ENCODE measurements around the gene PHF21A.

DNA sequence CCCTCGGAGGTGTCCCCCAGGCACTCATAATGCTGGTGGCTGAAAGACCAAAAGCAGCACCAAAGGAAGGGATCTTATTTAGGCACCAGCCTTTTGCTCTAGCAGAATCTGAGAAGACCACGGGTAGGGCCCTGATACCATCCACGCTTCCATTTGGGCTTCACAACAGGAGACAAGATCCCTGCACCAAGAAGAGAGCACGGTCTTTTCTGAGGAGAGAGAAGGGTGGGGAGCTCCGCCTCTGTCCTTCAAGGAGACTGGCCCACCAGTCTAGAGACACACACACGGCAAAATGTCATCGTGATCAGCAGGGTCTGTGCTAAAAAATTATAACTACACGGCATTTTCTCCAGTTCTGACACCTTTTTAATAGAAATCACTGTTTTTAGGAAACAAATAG lies 189.0 kb downstream of the PHF21A start:
- TF ChIP-seq EP300 (IDR thresholded peaks at IDR 0.05) = no peak
- no peak for TF ChIP-seq POLR2A (IDR thresholded peaks at IDR 0.05)
- TF ChIP-seq, protein P1, sequence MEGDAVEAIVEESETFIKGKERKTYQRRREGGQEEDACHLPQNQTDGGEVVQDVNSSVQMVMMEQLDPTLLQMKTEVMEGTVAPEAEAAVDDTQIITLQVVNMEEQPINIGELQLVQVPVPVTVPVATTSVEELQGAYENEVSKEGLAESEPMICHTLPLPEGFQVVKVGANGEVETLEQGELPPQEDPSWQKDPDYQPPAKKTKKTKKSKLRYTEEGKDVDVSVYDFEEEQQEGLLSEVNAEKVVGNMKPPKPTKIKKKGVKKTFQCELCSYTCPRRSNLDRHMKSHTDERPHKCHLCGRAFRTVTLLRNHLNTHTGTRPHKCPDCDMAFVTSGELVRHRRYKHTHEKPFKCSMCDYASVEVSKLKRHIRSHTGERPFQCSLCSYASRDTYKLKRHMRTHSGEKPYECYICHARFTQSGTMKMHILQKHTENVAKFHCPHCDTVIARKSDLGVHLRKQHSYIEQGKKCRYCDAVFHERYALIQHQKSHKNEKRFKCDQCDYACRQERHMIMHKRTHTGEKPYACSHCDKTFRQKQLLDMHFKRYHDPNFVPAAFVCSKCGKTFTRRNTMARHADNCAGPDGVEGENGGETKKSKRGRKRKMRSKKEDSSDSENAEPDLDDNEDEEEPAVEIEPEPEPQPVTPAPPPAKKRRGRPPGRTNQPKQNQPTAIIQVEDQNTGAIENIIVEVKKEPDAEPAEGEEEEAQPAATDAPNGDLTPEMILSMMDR (IDR thresholded peaks at IDR 0.05) = no peak

Measured in gastroesophageal sphincter (tissue), 3 donors.